ENCODE data around the gene TRANK1.

Gene TRANK1

DNA sequence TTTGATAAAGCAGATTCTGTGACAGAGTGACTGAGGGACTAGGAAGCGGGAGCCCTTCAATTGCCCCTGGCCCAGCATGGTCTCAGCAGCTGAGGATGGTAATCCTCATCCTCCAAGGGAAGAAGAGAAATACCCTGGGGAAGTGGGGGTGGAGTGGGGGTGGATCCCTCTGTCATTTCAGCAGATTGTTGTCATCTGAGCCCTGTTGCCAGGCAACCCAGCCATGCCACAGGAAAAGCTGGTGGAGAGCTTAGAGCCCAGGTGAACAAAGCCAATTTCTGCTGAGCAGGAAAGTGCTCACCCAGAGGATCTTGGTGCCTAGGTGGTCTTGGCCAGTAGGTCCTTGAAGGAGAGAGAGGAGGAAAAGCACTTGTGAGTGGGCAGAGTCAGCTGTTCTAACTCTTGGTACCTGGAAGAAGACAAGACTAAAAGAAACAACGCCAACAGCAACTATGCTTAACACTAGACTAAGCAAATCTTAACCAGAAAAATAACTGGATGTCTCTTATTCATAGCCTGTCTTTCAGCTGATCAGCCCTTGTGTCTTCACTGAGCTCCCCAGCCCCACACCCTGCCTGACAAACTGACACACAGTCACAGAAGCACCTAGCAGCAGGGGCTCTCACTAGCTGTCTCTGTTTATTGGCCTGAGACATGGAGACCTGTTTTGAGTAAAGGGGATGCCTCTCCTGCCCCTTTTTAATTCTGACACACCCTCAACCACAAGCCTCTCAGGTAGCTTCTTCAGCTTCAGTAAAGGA, 140.4 kb downstream of the TRANK1 start:
- in situ Hi-C loops (cut with MboI; ENCODE audit: low sequenced_read_pairs): no loop called here

DNA sequence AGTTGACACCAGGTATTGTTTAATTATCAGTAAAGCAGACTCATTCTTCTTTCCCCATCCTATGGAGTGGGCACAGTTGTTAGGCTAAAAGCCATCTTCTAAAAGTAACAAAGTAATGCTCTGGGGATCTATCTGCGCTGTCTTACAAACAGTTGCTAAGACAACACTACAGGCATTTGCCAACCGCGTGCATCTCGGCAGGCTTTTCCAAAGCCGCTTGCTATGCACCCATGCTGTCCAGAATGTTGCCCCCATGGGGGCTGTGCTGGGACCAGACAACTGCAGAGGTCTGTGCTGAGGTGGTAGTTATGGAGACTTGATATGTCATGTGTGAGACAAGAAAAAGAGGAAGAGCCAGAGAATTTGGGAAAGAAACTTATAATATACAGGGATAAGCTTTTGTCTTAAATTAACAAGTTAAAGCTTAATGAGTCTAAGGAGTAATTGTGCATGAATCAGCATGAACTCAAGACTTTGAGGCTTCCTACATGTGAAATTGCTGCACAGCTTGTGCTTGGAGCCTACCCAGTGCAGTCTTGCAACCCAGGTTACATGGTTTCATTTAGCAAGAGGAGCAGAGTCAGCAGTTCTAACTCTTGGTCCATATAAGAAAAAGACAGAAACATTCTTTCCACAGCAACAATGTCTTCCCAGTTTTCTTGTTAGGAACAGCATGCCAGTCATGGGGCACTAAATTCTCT, 141.6 kb downstream of the TRANK1 start:
- in situ Hi-C loops (cut with MboI; ENCODE audit: low sequenced_read_pairs): no loop called here

DNA sequence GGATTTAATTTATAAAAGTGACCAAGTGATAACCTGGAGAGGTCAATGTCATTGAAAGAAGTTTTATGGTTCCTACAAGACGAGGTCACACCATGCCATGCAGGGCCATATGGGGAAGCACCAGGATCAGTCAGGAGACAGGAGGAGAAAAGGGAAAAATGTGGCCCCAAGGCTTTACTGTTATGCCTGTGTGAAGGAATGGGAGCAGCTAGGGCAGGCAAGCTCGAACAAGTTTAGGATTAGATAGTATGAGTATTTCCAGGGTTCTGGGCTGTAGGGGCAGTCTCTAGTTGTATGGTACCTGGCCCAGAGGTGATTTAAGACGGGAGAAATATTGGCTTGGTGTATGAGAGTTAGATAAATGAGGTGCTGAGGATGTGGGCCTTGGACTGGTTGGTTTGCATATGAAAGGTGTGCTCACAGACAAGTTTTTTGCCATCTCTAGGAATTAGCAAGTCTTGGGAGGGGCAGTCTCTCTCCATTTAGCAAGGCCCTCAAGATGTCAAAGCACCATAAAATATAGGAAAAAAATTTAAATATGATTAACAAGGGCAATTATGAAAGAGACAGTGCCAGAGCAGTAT, 144.2 kb downstream of the TRANK1 start:
- in situ Hi-C loops (cut with MboI; ENCODE audit: low sequenced_read_pairs): no loop called here

DNA sequence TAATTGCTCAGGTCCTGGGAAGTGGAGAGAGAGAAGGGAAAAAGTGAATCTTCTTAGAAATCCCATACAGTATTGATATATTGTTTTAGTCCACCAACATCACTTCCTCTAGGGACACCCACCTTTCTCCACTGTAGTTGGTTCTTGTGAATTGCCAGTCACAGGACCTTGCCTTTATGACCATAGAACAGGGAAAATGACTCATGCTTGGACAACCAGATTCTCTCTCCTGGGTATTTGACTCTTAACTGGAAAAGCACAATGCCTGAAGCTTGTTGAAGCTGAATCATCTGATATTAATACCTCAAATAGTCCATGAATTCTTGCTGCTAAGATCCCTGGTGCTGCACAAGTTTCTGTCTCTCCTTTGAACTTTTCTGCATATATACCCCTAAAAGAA, 148.0 kb downstream of the TRANK1 start:
- in situ Hi-C loops (cut with MboI; ENCODE audit: low sequenced_read_pairs): no loop called here

DNA sequence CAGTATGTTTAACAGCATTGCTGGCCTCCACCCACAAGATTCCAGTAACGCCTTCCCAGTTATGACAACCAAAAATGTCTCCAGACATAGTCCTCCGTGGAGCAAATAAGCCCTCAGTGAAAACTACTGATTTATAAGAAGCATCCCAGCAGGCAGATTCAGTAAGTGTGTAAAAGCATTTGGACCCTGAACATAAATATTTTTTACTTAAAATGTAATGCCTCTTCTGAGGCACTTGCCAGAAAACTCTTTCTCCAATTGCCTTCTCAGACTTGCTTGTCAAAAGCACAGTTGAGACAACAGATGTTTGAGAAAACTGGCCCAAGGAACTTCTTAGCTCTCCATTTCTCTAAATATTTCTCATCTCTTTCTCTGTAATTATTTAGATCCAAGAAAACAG, 148.7 kb downstream of the TRANK1 start:
- in situ Hi-C loops (cut with MboI; ENCODE audit: low sequenced_read_pairs): no loop called here

DNA sequence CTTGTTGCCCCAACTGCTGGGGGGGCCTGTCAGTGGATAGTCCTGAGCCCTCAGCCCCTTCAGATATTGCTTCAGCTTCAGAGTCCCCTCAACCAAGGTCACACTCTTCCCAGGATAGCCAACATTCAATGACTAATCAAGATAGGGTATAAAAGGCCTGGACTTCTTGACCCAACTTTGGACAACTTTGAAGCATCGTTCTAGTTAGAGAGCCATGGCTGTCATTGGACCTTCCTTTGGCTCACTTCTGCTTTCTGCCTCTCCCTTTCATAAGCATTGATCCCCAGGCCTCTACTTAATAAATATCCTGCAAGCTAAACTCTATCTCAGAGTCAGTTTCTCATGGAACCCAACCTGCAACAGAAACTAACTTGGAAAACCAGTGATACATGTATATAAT, 149.2 kb downstream of the TRANK1 start:
- in situ Hi-C loops (cut with MboI; ENCODE audit: low sequenced_read_pairs): no loop called here

DNA sequence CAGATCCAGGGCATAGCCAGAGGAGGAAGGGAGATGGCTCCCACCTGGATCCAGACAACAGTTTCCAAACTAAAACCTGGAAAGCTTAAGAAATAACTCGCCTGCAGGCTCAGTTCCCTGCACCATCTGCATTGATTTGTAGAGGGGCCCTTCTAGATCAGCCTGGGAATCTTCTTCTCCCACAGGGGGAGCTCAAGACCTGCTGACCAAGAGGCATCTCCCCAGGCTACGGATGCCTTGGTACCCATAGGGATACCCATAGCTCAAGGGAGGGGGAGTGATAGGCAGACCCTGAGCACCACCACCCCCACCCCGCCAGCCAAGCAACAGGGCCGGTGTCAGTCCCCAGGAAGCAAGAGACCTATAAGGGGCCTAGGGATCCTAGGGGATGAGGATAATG, 152.5 kb downstream of the TRANK1 start:
- in situ Hi-C loops (cut with MboI; ENCODE audit: low sequenced_read_pairs): no loop called here

DNA sequence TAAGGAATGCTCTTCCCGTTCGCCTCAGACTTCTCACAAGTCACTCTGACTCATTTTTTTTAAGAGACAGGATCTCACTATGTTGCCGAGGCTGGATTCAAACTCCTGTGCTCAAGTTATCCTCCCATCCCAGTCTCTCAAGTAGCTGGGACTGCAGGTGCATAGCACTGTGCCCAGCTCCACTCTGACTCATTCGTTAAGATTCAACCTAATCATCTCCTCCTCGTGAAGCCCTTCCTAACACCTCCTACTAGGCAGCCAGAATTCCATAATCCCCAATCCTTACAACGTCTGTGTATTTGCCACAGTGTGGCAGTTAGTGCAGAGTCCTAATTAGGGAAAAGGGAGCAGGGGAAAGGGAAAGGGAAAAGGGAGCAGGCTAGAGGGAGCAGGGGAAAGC, 154.1 kb downstream of the TRANK1 start:
- in situ Hi-C loops (cut with MboI; ENCODE audit: low sequenced_read_pairs): no loop called here

DNA sequence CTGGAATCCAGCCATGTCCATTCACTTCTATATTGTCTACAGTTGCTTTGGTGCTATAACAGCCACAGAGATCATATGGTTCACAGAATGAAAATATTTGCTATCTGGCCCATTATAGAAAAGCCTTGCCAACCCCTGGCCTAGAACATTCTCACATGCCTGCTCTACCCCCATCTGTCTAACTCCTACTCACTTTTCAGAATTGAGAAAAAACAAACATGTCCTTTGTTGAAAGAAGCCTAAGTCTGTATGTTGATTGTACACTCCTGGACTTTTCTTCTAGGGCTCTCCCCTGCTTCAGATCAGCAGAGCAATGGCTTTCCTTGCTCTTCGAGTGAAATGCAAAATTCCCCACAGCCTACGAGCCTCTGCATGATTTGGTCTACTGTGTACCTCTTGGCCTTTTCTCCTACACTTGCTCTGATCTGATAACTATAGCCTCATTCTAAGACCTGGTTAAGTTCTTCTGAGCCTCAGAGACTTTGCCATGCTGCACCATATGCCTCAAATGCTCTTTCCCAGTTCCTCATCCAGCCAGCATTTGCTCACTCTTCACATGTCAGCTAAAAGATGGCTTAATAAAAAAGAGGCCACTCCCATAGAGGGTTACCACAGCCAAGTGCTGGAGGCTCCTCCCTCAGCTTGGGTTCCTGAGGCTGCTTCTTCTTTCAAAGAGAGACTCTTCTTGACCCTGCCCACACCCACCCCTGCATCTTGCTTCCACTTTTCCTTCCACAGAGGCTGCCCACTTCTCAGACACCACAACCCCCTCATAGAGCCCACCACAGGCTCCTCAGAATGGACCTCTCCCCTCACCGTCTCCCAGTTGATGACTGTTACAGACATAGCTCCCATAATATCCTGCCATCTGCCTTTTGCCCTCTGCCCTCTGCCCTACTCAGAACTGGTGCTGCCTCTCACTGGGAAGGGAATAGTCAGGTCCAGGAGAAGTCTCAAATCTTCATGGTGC, 157.6 kb downstream of the TRANK1 start:
- in situ Hi-C loops (cut with MboI; ENCODE audit: low sequenced_read_pairs): no loop called here

DNA sequence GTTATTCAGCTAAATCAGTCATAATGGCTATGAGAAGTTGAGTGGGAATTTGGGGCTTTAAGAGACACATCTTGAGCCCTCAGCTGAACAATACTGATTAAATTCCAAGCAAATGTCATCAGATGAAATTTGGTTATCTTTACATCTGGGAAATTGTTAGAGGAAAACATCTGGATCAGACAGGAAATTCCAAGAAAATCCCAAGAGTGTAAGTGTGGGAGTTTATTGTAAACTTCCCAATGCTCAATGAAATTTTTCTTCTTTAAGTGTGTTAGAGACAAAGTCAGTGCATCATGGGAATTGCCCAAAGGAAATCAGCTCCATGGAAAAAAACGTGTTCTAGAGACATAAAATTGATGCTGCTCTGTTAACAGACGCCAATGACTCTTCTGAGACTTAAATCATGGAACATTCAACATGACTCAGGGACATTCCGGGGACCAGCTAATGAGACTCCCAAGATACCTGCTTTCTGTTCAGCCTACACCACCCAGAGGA, 160.7 kb downstream of the TRANK1 start:
- in situ Hi-C loops (cut with MboI; ENCODE audit: low sequenced_read_pairs): no loop called here

DNA sequence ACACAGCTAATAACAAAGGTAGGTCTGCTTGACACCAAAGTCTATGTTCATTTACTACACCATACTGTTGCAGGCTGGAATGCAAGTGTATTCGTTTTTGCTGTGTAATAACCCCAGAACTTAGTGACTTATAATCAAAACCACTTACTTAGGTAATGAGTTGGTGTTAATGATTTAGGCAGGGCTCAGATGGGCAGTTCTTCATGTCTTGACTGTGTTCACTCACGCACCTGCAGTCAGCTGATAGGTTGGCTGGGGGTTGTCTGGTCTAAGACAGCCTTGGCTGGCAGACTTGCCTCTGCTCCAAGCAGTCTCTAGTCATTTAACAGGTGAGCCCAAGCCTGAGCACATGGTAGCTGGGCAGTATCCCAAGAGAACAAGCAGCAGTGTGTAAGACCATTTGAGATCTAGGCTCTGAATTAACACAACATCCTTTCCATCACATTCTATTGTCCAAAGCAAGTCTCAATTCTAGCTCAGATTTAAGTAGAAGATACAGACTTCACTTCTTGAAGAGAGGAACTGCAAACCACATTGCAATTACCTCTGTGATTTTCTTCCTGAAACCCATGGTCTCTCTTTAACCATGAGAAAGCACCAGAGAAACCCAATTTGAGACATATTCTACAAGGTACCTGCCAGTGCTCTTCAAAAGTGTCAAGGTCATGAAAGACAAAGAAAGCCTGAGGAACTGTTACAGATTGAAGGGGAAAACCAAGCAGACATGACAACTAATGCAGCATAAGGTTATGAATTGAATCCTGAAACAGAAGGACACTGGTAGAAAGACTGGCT, 167.2 kb downstream of the TRANK1 start:
- in situ Hi-C loops (cut with MboI; ENCODE audit: low sequenced_read_pairs): no loop called here

Measured in HL-60/S4 treated with retinoic acid at 250 ng/mL for 4 days and 3 days (cell line).